AG09319 (cell line): ENCODE data around the gene GNAT2.
A peak's percentile ranks its signal among the peaks of the same experiment; 100 is the strongest.

Experiments used
- DNase-seq: peaks from one replicate; pipeline ENCODE4 v3.0.0-alpha.2; 2010; ENCODE audit warnings: low read depth; ENCODE audit errors: extremely low read depth
- CTCF ChIP-seq: IDR thresholded peaks from 2 replicates; pipeline ENCODE4 v1.5.1; 2011; ENCODE audit warnings: low read depth, mild to moderate bottlenecking, inconsistent platforms, low read length, moderate library complexity

Gene GNAT2

GRCh38 chr1:109641078-109641740 is 21.8 kb upstream of the GNAT2 start:
- TF ChIP-seq CTCF = no peak
- DNase-seq = no peak

DNA sequence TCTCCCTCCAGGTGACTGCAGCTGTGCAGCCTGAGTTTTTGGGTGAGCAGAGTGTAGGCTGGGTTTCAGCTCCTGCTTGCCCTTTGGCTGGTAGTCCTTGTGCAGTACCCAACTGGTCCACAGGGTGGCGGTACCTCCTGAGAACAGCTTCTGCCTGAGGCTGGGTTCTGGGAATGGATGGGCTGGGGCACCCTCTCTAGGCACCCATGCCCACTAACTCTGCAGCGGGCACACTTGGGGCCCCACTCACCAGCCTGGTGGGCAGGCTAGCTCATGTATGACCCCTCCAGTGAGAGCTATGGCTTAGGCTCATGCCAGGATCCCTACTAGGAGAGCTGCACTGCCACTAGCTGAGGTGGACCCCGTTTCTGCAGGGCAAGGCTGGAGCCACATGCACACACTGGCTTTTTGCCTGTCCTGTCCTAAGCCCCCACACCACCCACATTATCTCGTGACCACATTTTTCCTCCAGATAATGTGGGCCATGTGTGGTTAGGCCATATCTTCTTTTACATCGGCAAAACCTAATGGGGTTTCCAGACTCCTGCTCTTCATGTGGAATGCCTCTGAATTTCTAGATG is 21.0 kb upstream of the GNAT2 start:
- TF ChIP-seq CTCF = peak; percentile 97
- DNase-seq = no peak

DNA sequence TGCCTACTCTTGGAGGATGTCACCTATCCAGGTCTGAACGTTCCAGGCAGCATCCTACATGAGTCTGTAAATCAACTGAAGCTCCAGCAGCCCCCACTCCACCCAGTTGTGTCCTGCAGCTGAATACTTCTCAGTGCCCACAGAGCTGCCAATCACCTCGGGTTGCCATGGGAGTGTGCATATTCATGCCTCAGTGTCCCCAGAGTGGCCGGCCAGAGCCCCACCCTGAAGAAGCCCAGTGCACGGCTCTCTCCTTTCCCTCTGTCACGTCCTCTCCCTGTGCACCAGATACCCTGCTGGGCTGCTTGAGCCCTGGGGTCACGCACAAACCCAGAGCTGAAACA is 20.4 kb upstream of the GNAT2 start:
- no peak for TF ChIP-seq CTCF

DNA sequence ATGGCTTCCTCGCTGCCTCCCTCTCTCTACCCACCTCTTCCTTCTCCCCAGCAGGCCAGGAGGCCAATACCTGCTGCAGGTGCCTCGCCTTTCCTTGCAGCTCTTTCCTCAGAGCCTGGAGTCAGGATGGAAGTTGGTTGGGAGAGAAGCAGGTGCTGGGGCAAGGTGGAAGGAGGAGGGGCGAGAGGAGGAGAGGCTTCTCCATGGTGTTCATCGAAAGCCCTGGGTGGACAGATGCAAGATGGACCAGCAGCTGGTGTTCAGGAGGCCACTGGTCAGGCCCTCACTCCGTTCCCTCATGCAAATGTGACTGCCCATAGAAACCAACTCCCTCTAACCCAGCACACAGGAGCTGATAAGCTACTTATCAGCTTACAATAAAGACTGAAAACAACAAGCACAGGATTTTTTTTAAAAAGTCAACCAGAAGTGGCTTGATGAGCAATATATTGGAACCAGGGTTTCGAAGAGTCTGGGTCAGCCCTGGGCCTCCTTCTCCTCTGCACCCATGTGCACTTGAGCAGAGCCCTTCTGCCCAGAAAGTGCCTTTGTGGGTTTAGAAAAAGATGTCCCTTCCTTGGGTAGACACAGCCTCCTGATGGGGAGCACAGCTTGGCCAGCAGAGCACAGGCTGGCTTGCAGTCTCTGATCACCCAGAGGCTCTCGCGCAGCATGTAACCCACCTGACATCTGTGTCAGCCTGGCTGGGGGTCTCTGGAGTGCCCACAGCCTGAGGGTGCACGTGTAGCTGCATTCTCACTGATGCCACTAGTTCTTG is 19.8 kb upstream of the GNAT2 start:
- DNase-seq = no peak
- TF ChIP-seq CTCF = no peak

More for the DNA sequence above, 20.4 kb upstream of the GNAT2 start:
- no peak for DNase-seq

GRCh38 chr1:109637446-109637845 is 18.0 kb upstream of the GNAT2 start:
- TF ChIP-seq CTCF = no peak
- no peak for DNase-seq

- no peak for DNase-seq
Observed at GRCh38 chr1:109636201-109636952, 17.0 kb upstream of the GNAT2 start.

More at GRCh38 chr1:109636201-109636952, 17.0 kb upstream of the GNAT2 start:
- TF ChIP-seq CTCF = no peak
